ENCODE measurements around the gene ROBO1.

DNA sequence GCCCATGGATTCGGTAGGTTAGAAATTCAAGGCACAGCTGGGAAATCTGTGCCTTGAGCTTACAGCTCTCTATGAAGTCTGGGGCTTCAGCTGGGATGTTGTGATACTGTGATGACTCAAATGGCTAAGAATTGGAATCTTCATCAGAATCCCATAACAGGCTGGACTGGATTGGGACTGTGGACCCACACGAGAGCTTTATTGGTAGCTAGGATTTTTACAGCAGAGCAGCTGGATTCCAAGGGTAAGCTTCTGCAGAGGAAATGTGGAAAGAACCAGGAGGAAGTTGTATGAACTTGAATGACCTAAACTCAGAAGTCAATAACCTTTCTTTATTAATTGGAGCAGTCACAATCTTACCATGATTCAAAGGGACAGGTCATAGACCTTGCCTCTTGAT lies 1187.1 kb downstream of the ROBO1 start:
- no peak for TF ChIP-seq CTCF (IDR thresholded peaks at IDR 0.05; ENCODE audit: insufficient read depth, low read length, poor library complexity, severe bottlenecking)
- no peak for TF ChIP-seq EZH2phosphoT487 (conservative IDR thresholded peaks at IDR 0.05; ENCODE audit: low read length)
